ENCODE measurements around the gene TOM1L1. TPM values are rescaled to one million over a fixed set of nuclear protein-coding genes. Genes with fewer than 3 reads are reported as not detected.

The TOM1L1 gene
- total RNA-seq, 2 donors from 2014 or later: 52.8 to 81.3 TPM

DNA sequence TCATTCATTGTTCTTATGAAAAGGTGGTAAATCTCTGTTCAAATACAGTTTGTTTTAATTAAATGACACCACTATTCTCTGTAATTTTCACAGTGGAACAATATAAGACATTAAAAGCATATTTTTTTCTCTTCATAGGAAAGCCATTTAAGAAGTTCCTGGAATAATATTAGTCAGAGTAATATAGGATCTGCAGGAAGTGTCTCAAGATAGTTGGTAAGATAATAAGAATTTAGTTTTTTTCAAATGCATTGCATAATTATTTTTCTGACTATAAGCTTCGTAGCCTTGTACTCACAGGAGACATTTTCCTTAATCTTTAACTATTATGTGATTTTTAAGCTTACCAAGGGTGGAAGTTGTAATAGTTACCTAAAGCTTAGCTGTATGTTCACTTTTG lies 84.8 kb downstream of the TOM1L1 start:
- H3K4me3 ChIP-seq: no peak overlapping the region
- TF ChIP-seq POLR2AphosphoS5 (IDR thresholded peaks at IDR 0.05) (no peak), POLR2A (IDR thresholded peaks at IDR 0.05) (no peak)
- TF ChIP-seq, protein P1, sequence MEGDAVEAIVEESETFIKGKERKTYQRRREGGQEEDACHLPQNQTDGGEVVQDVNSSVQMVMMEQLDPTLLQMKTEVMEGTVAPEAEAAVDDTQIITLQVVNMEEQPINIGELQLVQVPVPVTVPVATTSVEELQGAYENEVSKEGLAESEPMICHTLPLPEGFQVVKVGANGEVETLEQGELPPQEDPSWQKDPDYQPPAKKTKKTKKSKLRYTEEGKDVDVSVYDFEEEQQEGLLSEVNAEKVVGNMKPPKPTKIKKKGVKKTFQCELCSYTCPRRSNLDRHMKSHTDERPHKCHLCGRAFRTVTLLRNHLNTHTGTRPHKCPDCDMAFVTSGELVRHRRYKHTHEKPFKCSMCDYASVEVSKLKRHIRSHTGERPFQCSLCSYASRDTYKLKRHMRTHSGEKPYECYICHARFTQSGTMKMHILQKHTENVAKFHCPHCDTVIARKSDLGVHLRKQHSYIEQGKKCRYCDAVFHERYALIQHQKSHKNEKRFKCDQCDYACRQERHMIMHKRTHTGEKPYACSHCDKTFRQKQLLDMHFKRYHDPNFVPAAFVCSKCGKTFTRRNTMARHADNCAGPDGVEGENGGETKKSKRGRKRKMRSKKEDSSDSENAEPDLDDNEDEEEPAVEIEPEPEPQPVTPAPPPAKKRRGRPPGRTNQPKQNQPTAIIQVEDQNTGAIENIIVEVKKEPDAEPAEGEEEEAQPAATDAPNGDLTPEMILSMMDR (IDR thresholded peaks at IDR 0.05): no peak
- H3K9me3 ChIP-seq: no peaks in the 10 kb centered on the region
- no peaks in the 10 kb centered on the region for H3K27me3 ChIP-seq (replicated peaks; ENCODE audit: insufficient read depth)
- intact Hi-C loops (cut with DNase I): no loop called here
- no peak overlapping the region for H3K27ac ChIP-seq
- no peaks in the 10 kb centered on the region for H3K36me3 ChIP-seq
- no peak for DNase-seq (ENCODE audit: low spot score)
- WGBS: 91% methylated on average over 1 of the region's 1 CpG
- H3K4me1 ChIP-seq (replicated peaks): no peaks in the 10 kb centered on the region

DNA sequence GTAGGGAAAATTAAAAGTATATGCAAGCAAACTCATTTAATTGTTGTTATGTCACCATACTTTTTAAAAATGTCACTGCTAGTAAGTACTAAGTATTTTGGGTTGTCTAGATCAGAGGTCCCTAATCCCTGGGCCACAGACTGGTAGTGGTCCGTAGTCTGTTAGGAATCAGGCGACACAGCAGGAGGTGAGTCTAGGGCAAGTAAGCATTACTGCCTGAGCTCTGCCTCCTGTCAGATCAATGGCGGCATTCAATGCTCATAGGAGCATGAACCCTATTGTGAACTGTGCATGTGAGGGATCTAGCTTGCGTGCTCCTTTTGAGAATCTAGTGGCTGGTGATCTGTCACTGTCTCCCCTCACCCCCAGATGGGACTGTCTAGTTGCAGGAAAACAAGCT lies 89.5 kb downstream of the TOM1L1 start:
- Histone ChIP-seq H3K27ac (no peak overlapping the region), H3K36me3 (no peaks in the 10 kb centered on the region), H3K4me1 (replicated peaks) (no peaks in the 10 kb centered on the region), H3K4me3 (no peak overlapping the region), H3K9me3 (no peaks in the 10 kb centered on the region), H3K27me3 (replicated peaks; ENCODE audit: insufficient read depth) (no peaks in the 10 kb centered on the region)
- no peak for DNase-seq (ENCODE audit: low spot score)
- 99% methylated on average over 4 of the region's 4 CpGs for WGBS
- TF ChIP-seq POLR2AphosphoS5 (IDR thresholded peaks at IDR 0.05): no peak
- TF ChIP-seq, protein P1 (IDR thresholded peaks at IDR 0.05): no peak
- no peak for TF ChIP-seq POLR2A (IDR thresholded peaks at IDR 0.05)
- intact Hi-C loops (cut with DNase I): loop anchor here (5.0 to 10.0 kb wide), 3 partner anchors 305 to 522 kb away; partner anchors contain the start of gene SMIM36

GRCh38 chr17:54991567-54991966 lies 90.9 kb downstream of the TOM1L1 start:
- intact Hi-C loops (cut with DNase I): loop anchor here (5.0 to 10.0 kb wide), 3 partner anchors 303 to 521 kb away; partner anchors contain the start of gene SMIM36
- no peak for TF ChIP-seq POLR2A (IDR thresholded peaks at IDR 0.05)
- TF ChIP-seq, protein P1 (IDR thresholded peaks at IDR 0.05): no peak
- TF ChIP-seq POLR2AphosphoS5 (IDR thresholded peaks at IDR 0.05): no peak
- Histone ChIP-seq H3K36me3 (no peaks in the 10 kb centered on the region), H3K9me3 (no peaks in the 10 kb centered on the region), H3K4me3 (no peak overlapping the region), H3K27ac (no peak overlapping the region), H3K4me1 (replicated peaks) (no peaks in the 10 kb centered on the region), H3K27me3 (replicated peaks; ENCODE audit: insufficient read depth) (no peaks in the 10 kb centered on the region)
- 95% methylated on average over 1 of the region's 1 CpG for WGBS
- no peak for DNase-seq (ENCODE audit: low spot score)

- intact Hi-C loops (cut with DNase I): loop anchor here (5.0 to 10.0 kb wide), 3 partner anchors 302 to 519 kb away; partner anchors contain the start of gene SMIM36
- Histone ChIP-seq H3K36me3 (no peaks in the 10 kb centered on the region), H3K4me1 (replicated peaks) (no peaks in the 10 kb centered on the region), H3K27ac (no peak overlapping the region), H3K27me3 (replicated peaks; ENCODE audit: insufficient read depth) (no peaks in the 10 kb centered on the region), H3K4me3 (no peak overlapping the region), H3K9me3 (no peaks in the 10 kb centered on the region)
- 87% methylated on average over 8 of the region's 8 CpGs for WGBS
- peak; percentile 23 for DNase-seq (ENCODE audit: low spot score)
- TF ChIP-seq POLR2A (IDR thresholded peaks at IDR 0.05): no peak
- TF ChIP-seq, protein P1 (IDR thresholded peaks at IDR 0.05): peak; percentile 26 to 66 (median 63)
- TF ChIP-seq POLR2AphosphoS5 (IDR thresholded peaks at IDR 0.05): no peak
Observed at GRCh38 chr17:54992797-54993639, 92.4 kb downstream of the TOM1L1 start.
